Tibial nerve (tissue), 4 donors: Measurements from ENCODE around the gene CACNA1S. TPM values are rescaled to one million over a fixed set of nuclear protein-coding genes. Genes with fewer than 3 reads are reported as not detected.

Experiments used
- DNase-seq, 2 donors: peaks; one replicate each; pipeline ENCODE4 v3.0.0-alpha.2; 2019; ENCODE audit warnings: low spot score in 2 of 2
- H3K27ac ChIP-seq, 4 donors: fragments of 200-600 bp; sonication (generic) in 3 of 4; one replicate each; pipeline ENCODE4 v1.5.1; 2017 to 2019; ENCODE audit warnings: mild to moderate bottlenecking in 1 of 4
- H3K27me3 ChIP-seq, 2 donors: fragments of 200-600 bp; sonication (generic) in 1 of 2; one replicate each; pipeline versions ENCODE4 v1.5.1 to v1.6.0; 2017 to 2019
- H3K36me3 ChIP-seq, 3 donors: fragments of 200-600 bp; sonication (generic); one replicate each; pipeline ENCODE4 v1.5.1; 2018 to 2019
- H3K4me1 ChIP-seq, 4 donors: fragments of 200-600 bp; sonication (generic) in 3 of 4; one replicate each; pipeline ENCODE4 v1.5.1; 2017 to 2019
- H3K4me3 ChIP-seq, 4 donors: fragments of 200-600 bp; sonication (generic) in 3 of 4; one replicate each; pipeline ENCODE4 v1.5.1; 2017 to 2019; ENCODE audit warnings: mild to moderate bottlenecking in 1 of 4, moderate library complexity in 1 of 4
- H3K9me3 ChIP-seq, 4 donors: fragments of 200-600 bp; sonication (generic) in 3 of 4; one replicate each; pipeline ENCODE4 v1.5.1; 2017 to 2019
- EP300 ChIP-seq, 2 donors: sonication (generic); formaldehyde crosslinking; IDR thresholded peaks; one replicate each; pipeline ENCODE4 v1.6.1; 2017; ENCODE audit warnings: antibody characterized with exemption in 2 of 2, mild to moderate bottlenecking in 1 of 2
- POLR2A ChIP-seq, 2 donors: fragments of 450-650 bp; IDR thresholded peaks; one replicate each; pipeline ENCODE4 v1.6.1; 2017; ENCODE audit warnings: antibody characterized with exemption in 2 of 2, mild to moderate bottlenecking in 2 of 2, moderate library complexity in 2 of 2
- WGBS, 2 donors: methylation state at CpG; one replicate each; pipeline ENCODE4 v1.1.5; 2018; 5-methylcytosine and 5-hydroxymethylcytosine counted together
- total RNA-seq, 4 donors: library from RNA; depleted of rRNA; stranded (reverse); fragments of >200 nt; gene quantifications; one replicate each; pipeline ENCODE4 v1.1.0, GENCODE V29; 2016
- TF ChIP-seq, protein P1 (sequence below), 5 experiments: fragments of 200-600 bp in 3 of 5; fragments of 450-650 bp in 2 of 5; sonication (generic) in 3 of 5; IDR thresholded peaks; one replicate each; pipeline ENCODE4 v1.5.1; 2016 to 2019; ENCODE audit warnings: antibody characterized with exemption in 5 of 5, mild to moderate bottlenecking in 3 of 5, moderate library complexity in 2 of 5

The CACNA1S gene
- total RNA-seq, 4 donors from 2014 or later: not detected

- no peak overlapping the region for H3K27ac ChIP-seq
- H3K4me1 ChIP-seq: peaks cover 0 to 58% (median 40%) of the 10 kb centered on the region in 4 donors
- TF ChIP-seq, protein P1, sequence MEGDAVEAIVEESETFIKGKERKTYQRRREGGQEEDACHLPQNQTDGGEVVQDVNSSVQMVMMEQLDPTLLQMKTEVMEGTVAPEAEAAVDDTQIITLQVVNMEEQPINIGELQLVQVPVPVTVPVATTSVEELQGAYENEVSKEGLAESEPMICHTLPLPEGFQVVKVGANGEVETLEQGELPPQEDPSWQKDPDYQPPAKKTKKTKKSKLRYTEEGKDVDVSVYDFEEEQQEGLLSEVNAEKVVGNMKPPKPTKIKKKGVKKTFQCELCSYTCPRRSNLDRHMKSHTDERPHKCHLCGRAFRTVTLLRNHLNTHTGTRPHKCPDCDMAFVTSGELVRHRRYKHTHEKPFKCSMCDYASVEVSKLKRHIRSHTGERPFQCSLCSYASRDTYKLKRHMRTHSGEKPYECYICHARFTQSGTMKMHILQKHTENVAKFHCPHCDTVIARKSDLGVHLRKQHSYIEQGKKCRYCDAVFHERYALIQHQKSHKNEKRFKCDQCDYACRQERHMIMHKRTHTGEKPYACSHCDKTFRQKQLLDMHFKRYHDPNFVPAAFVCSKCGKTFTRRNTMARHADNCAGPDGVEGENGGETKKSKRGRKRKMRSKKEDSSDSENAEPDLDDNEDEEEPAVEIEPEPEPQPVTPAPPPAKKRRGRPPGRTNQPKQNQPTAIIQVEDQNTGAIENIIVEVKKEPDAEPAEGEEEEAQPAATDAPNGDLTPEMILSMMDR (IDR thresholded peaks at IDR 0.05): no peak
- TF ChIP-seq POLR2A (IDR thresholded peaks at IDR 0.05) (no peak), EP300 (IDR thresholded peaks at IDR 0.05) (no peak)
- no peaks in the 10 kb centered on the region for H3K27me3 ChIP-seq
- H3K4me3 ChIP-seq: no peak overlapping the region
- DNase-seq: no peak
- no peaks in the 10 kb centered on the region for H3K9me3 ChIP-seq
- H3K36me3 ChIP-seq: no peaks in the 10 kb centered on the region
- 72 to 75% methylated on average over 5 to 9 of the region's 9 CpGs for WGBS, 2 donors
Measured at GRCh38 chr1:201016943-201017827, 95.0 kb downstream of the CACNA1S start.

- 8 to 17% methylated on average over 10 of the region's 10 CpGs for WGBS, 2 donors
Measured at GRCh38 chr1:201016211-201016651, 96.0 kb downstream of the CACNA1S start.

GRCh38 chr1:201015551-201016091, 96.6 kb downstream of the CACNA1S start:
- TF ChIP-seq EP300 (IDR thresholded peaks at IDR 0.05) (no peak), POLR2A (IDR thresholded peaks at IDR 0.05) (no peak)
- TF ChIP-seq, protein P1 (IDR thresholded peaks at IDR 0.05): no peak
- Histone ChIP-seq H3K27me3 (no peaks in the 10 kb centered on the region), H3K36me3 (no peaks in the 10 kb centered on the region), H3K4me1 (peaks cover 0 to 50% (median 27%) of the 10 kb centered on the region in 4 donors), H3K4me3 (no peak overlapping the region), H3K27ac (no peak overlapping the region), H3K9me3 (no peaks in the 10 kb centered on the region)
- DNase-seq: no peak
- 77% methylated on average over 5 of the region's 5 CpGs for WGBS, 2 donors

More at GRCh38 chr1:201016211-201016651, 96.0 kb downstream of the CACNA1S start:
- no peak for DNase-seq
- Histone ChIP-seq H3K27me3 (no peaks in the 10 kb centered on the region), H3K27ac (no peak overlapping the region), H3K4me3 (no peak overlapping the region), H3K36me3 (no peaks in the 10 kb centered on the region), H3K9me3 (no peaks in the 10 kb centered on the region), H3K4me1 (peaks cover 0 to 56% (median 32%) of the 10 kb centered on the region in 4 donors)
- TF ChIP-seq EP300 (IDR thresholded peaks at IDR 0.05) (no peak), POLR2A (IDR thresholded peaks at IDR 0.05) (no peak)
- TF ChIP-seq, protein P1 (IDR thresholded peaks at IDR 0.05): no peak

GRCh38 chr1:201014816-201015200, 97.4 kb downstream of the CACNA1S start:
- H3K36me3 ChIP-seq: no peaks in the 10 kb centered on the region
- H3K27ac ChIP-seq: no peak overlapping the region
- 94 to 97% methylated on average over 3 of the region's 3 CpGs for WGBS, 2 donors
- no peaks in the 10 kb centered on the region for H3K9me3 ChIP-seq
- no peak overlapping the region for H3K4me3 ChIP-seq
- no peaks in the 10 kb centered on the region for H3K27me3 ChIP-seq
- peaks cover 0 to 43% (median 24%) of the 10 kb centered on the region in 4 donors for H3K4me1 ChIP-seq
- no peak for DNase-seq
- TF ChIP-seq POLR2A (IDR thresholded peaks at IDR 0.05) (no peak), EP300 (IDR thresholded peaks at IDR 0.05) (no peak)
- TF ChIP-seq, protein P1 (IDR thresholded peaks at IDR 0.05): no peak
